HFFc6 (cell line): ENCODE data around the gene KAT8. TPM values are rescaled to one million over a fixed set of nuclear protein-coding genes. Genes with fewer than 3 reads are reported as not detected.
"Not testable (repeated sequence)": the region's sequence is repeated elsewhere in the genome, so short reads cannot be mapped to it uniquely, and the experiment has no call there.

Source experiments
- DNase-seq: peaks from one replicate; pipeline ENCODE4 v3.0.0-alpha.2; 2018
- H3K27ac Mint-ChIP-seq: 2 replicates; pipeline ENCODE4 v1.8.0; 2020; ENCODE audit warnings: mild to moderate bottlenecking, mixed read lengths
- H3K27me3 Mint-ChIP-seq: 2 replicates; pipeline ENCODE4 v1.8.0; 2021; ENCODE audit warnings: mild to moderate bottlenecking, moderate library complexity, mixed read lengths; ENCODE audit not compliant: insufficient read depth
- H3K36me3 Mint-ChIP-seq: 2 replicates; pipeline ENCODE4 v1.8.0; 2021; ENCODE audit warnings: low read depth, mixed read lengths
- H3K4me1 Mint-ChIP-seq: 2 replicates; pipeline ENCODE4 v1.8.0; 2020; ENCODE audit warnings: low read depth, mixed read lengths
- H3K4me3 Mint-ChIP-seq: 2 replicates; pipeline ENCODE4 v1.8.0; 2020; ENCODE audit warnings: mild to moderate bottlenecking, moderate library complexity, mixed read lengths
- H3K9me3 Mint-ChIP-seq: 2 replicates; pipeline ENCODE4 v1.8.0; 2020; ENCODE audit warnings: mild to moderate bottlenecking, mixed read lengths
- CTCF ChIP-seq: fragments of 200-600 bp; sonication (generic); IDR thresholded peaks from 2 replicates; pipeline ENCODE4 v1.5.0; 2021; ENCODE audit warnings: antibody characterized with exemption, mild to moderate bottlenecking
- total RNA-seq, 6 experiments: library from RNA; stranded (reverse); fragmentation: NEBNext Ultra II Directional; extraction: Animal tissue kit (Norgen Biotek cat#: 25700); gene quantifications; 2 replicates in 1 of 6; 3 replicates in 5 of 6; pipeline ENCODE4 v1.2.3, GENCODE V29; 2021

The KAT8 gene
- total RNA-seq, 6 experiments from 2014 or later = 28.1 to 31.8 (median 29.6) TPM

- peaks cover 13% of the 10 kb centered on the region for H3K27me3 Mint-ChIP-seq
- H3K4me1 Mint-ChIP-seq = peaks cover 20% of the 10 kb centered on the region
- H3K27ac Mint-ChIP-seq = no peak overlapping the region
These were observed 26.3 kb downstream of the KAT8 start for GRCh38 chr16:31143694-31144148.

GRCh38 chr16:31144418-31144817, 27.0 kb downstream of the KAT8 start:
- not testable (repeated sequence) for H3K9me3 Mint-ChIP-seq, H3K27ac Mint-ChIP-seq, H3K4me3 Mint-ChIP-seq, H3K36me3 Mint-ChIP-seq
- Mint-ChIP-seq H3K4me1 (peaks cover 15% of the 10 kb centered on the region), H3K27me3 (peaks cover 17% of the 10 kb centered on the region)
- peak; percentile 15 for DNase-seq

More at GRCh38 chr16:31143694-31144148, 26.3 kb downstream of the KAT8 start:
- TF ChIP-seq CTCF = peak; percentile 35
- DNase-seq = no peak
- H3K9me3 Mint-ChIP-seq = no peaks in the 10 kb centered on the region
- no peaks in the 10 kb centered on the region for H3K36me3 Mint-ChIP-seq
- peak overlapping the region; percentile 42 for H3K4me3 Mint-ChIP-seq

GRCh38 chr16:31145398-31145990, 28.0 kb downstream of the KAT8 start:
- Mint-ChIP-seq H3K4me3 (no peak overlapping the region), H3K9me3 (no peaks in the 10 kb centered on the region), H3K4me1 (peaks cover 15% of the 10 kb centered on the region), H3K27ac (no peak overlapping the region), H3K27me3 (peaks cover 20% of the 10 kb centered on the region), H3K36me3 (no peaks in the 10 kb centered on the region)
- no peak for DNase-seq
- no peak for TF ChIP-seq CTCF

- Mint-ChIP-seq H3K27ac (no peak overlapping the region), H3K9me3 (no peaks in the 10 kb centered on the region), H3K4me3 (no peak overlapping the region), H3K4me1 (no peaks in the 10 kb centered on the region), H3K27me3 (peaks cover 21% of the 10 kb centered on the region), H3K36me3 (no peaks in the 10 kb centered on the region)
- no peak for DNase-seq
- TF ChIP-seq CTCF = no peak
These were observed 30.1 kb downstream of the KAT8 start for GRCh38 chr16:31147574-31147973.

GRCh38 chr16:31148281-31148728, 30.8 kb downstream of the KAT8 start:
- peaks cover 21% of the 10 kb centered on the region for H3K27me3 Mint-ChIP-seq
- H3K9me3 Mint-ChIP-seq = no peaks in the 10 kb centered on the region
- no peak overlapping the region for H3K4me3 Mint-ChIP-seq

More at GRCh38 chr16:31148281-31148728, 30.8 kb downstream of the KAT8 start:
- Mint-ChIP-seq H3K4me1 (no peaks in the 10 kb centered on the region), H3K36me3 (no peaks in the 10 kb centered on the region), H3K27ac (no peak overlapping the region)
- TF ChIP-seq CTCF = no peak
- DNase-seq = no peak
